T-helper 1 cell (primary cell): ENCODE measurements around the gene DPYSL3.
A peak's percentile ranks its signal among the peaks of the same experiment; 100 is the strongest.

Experiments used
- DNase-seq, 5 donors: peaks; one replicate each; pipeline ENCODE4 v3.0.0-alpha.2; 2012 to 2020

DPYSL3 gene

DNA sequence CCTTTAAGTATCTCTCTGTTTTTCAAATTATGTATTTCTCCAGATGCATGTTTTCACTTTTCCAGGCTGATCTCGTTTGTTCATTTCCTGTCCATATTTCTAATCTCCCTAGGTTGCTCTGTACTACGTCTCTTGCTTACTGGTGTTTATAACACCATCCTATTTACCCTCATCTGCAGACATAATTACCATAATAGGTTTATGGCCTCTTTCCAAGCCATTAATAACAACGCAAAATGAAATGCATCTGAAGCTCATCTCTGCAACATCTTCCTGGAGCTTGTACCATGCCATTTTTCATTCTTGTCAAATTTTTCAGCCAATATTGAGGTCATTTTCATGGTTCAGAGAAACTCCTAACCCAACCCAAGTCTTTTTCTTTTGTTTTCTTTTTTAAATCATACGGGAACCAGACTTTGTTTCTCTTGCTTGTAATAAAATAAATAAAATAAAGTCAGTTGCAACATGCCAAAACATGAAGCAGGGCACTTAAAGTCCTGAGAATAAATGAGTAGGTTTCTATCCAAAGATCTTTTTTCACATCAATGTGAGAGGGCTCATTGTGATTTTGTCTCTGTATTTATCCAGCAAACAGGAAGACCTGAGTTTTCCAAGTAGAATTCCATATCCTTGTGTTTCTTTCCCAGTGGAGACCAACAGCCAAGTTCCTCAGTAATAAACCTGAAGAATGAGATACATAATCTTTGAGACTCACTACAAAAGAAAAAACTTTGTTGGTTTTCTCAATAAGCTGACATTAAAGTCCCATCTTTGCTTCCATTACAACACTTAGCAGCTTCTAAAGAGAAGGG is 37.0 kb downstream of the DPYSL3 start:
- DNase-seq, result no peak

DNA sequence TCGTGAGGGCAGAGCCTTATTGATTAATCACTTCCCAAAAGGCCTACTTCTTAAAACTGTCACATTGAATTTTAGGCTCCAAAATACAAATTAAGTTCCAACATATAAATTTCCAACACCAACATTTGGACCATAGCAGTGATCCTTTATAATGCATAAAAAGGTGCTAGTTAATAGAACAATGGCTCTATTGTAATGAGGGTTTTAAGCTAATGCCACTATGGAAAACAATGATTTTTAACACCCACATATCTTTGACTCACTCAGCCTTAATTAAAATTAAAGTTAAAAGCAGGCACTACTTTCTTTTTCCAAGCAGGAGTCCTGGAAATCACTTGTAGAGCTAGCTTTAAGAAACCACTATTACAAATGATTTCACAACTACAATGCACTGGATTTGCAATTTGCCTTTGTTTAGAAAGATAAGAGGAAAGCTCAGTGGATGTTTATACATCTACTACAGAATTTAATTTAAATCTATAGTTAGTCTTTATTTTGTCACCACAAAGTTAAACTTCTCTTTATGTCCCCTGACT is 41.8 kb downstream of the DPYSL3 start:
- DNase-seq, result no peak

DNA sequence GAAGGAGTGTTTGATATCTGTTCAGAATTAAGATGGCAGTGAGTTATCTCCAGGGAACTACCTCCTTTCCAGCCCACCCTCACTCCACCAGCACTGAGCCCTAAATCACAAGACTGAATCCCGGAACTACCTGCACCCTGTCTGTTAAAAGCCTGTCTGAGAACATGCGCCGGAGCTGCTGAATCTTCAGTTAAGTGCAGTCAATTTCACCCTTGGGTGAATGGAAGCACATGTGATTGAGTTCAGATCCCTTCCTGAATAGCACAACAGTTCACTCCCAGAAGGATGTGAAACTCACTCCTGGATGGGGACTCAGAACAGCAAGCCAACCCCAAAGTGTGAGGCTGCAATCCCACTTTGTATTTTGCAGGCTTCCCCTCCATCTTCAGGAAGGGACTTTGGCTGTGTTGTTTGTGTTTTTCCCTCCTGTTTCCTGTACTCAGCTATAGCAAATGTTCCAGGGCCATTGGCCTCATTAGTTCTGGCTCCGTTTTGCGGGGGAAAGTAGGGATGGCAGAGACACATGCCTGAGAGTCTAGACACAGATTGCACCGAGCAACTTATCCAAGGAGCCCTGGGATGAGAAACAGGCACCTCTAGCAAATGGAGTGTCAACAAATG is 43.4 kb downstream of the DPYSL3 start:
- DNase-seq, result no peak

- no peak for DNase-seq
Observed at GRCh38 chr5:147465747-147466146, 44.1 kb downstream of the DPYSL3 start.

GRCh38 chr5:147464211-147464610 is 45.7 kb downstream of the DPYSL3 start:
- DNase-seq, result no peak

DNA sequence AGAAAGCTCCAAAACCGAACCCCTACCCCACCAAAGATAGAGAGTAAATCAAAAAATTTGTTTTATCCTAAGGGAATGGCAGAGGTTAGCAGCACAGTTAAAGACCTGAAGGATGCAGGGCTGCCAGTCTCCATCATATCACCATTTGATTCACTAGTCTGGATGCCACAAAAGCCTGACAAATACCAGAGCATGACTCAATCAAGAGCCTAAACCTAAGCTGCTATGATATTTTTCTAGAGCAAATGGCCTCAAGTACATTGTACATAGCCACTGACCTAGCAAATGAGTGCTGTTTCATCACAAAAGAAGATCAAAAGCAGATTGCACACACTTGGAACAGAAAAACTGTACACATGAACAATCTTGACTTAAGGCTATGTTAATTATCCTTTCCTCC is 48.0 kb downstream of the DPYSL3 start:
- DNase-seq, result no peak

DNA sequence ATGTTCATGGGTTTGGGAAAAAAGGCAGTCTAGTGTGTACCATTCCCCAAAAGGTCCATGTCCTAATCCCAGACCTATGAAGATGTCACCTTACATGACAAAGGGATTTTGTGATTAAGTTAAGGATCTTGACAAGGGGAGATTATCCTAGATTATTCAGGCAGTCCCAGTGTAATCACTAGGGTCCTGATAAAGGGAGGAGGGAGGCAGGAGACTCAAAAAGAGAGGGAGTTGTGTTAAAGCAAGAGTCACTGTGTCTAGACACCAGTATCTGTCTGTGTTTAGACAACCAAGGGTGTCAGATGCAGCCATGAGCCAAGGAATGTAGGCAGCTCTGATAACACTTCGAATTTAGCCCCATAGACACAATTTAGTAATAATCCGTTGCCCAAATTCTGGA is 49.5 kb downstream of the DPYSL3 start:
- no peak for DNase-seq

DNA sequence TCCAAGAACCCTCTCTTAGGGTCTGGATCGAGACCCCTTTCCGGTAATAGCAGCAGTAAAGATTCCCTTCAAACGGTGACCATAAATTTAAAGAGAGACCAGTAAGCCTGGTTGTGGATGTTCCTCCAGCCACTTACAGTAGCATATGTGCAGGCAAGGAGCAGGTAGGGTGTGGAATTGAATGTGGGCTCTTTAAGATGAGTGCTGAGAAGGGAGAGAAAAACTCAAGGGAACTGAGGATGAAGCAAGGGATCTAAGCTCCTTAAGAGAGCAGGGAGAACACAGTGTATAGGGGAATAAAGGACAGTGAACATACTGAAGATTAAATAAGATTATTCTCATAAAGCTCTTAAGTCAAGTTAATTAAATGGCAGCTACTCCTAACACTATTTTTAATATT is 51.3 kb downstream of the DPYSL3 start:
- no peak for DNase-seq

DNA sequence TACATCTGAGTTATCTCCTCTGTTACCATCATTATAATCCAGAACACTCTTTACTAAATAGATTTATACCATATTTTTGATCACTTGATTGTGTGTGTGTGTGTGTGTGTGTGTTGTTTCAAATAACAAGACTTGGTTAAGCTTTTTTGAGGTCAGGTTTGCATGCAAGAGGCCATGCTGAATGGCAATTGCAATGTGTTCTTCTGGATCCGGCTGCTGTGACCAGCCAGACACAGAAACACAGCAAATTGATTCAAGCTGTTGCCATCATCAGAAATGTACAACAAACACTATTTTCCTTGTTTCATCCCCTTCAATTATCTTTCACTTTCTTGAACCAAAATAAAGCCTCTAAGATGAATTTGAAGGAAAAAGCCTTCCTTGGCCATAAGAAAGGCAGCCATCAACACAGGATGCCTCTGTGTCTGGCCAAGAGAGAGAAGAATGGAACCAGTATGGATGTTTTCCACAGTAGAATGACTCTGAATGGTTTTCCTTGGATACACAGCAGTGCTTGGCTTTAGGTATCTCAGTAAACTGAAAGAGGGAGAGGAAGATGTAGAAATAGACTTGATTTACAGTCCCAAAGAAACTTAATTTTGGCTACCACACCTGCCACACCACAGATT is 53.9 kb downstream of the DPYSL3 start:
- no peak for DNase-seq

DNA sequence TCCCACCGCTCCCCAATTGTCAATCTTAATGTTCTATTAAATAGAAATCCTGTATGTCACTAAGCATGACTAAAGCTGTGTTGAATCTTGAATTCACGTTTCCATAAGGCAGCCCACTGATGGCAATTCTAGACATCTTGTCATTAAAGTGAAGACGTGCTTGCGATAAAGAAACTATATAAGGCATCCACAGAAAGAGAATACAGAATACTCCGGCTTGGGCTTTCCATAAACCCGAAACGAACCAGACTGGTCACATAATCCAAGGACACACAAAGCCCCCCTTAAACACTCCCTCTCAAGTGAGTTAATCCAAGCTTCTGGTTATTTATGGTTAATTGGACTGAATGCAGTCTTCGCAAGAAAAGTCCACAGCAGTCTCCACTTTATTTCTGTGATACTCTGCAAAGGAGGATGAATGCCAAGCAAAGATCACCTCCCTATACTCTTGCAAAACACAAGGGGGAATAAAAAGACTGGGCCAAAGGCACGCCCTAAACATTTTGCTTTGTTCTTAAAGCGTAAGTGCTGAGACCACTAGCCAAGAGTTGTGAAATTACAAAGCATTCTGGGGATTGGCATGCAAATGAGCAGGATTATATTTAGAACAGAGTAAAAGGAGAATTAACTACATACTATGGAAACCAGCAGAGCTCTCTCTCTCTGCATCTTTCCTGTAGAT is 54.7 kb downstream of the DPYSL3 start:
- no peak for DNase-seq

- DNase-seq, result peak; percentile 20 to 43 (median 43)
Observed at GRCh38 chr5:147453875-147454814, 55.7 kb downstream of the DPYSL3 start.

- no peak for DNase-seq
Observed at GRCh38 chr5:147452165-147452811, 57.6 kb downstream of the DPYSL3 start.

DNA sequence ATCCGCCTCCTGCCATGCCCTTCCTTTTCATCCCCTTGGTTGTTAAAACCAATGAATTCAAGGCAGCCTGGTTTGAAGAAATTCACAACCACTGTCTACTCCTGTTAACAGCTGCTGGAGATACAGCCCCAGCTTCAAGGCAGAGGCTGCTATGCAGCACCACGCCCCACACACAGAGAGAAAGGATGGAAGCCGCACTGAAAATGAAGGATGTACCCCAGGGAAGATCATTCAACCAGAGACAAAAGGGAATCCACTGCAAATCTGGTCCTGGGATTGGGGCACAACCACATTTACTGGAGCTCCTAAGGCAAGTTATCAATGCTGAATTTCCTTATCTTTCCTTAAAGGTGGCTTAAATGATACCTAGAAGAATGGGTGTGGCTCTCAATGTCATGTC is 58.7 kb downstream of the DPYSL3 start:
- no peak for DNase-seq

DNA sequence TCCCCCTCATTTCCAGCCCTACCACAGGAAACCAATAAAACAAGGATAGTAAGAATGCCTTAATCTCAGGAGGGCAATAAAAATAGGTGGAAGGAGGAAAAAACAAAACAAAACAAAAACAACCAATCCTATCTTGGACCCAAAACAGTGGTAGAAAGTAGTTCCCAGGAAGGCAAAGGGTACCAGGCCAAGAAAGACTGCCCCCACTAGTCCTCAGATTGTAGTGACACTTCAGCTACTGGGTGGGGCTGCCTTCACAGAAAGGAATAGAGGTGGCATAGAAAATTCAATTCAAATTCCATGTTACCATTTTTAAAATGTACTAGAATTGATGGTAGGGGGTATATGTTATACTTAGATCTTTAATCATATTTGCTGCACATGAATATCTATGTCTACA is 59.3 kb downstream of the DPYSL3 start:
- DNase-seq, result no peak

DNA sequence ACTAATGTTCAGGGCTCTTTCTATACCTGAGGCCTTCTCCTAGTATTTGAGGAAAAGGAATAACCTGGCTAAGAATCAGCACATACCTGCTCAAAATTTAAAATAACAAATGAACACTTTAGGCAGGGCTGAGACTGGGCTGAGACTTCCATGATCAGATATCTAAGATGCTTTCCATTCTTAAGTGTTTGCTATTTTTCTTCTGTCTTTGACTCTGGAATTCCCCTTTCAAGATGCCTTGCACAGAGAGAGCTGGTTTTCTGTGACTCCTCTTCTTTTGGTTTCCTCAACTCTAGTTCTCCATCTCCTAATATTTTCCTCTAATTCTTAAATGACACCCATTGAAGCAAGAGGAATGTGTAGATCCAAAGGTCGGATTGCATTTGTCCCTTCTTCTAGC is 61.1 kb downstream of the DPYSL3 start:
- no peak for DNase-seq

- no peak for DNase-seq
Observed at GRCh38 chr5:147446523-147446922, 63.3 kb downstream of the DPYSL3 start.

- no peak for DNase-seq
Observed at GRCh38 chr5:147445917-147446316, 64.0 kb downstream of the DPYSL3 start.

- no peak for DNase-seq
Observed at GRCh38 chr5:147445090-147445489, 64.8 kb downstream of the DPYSL3 start.

DNA sequence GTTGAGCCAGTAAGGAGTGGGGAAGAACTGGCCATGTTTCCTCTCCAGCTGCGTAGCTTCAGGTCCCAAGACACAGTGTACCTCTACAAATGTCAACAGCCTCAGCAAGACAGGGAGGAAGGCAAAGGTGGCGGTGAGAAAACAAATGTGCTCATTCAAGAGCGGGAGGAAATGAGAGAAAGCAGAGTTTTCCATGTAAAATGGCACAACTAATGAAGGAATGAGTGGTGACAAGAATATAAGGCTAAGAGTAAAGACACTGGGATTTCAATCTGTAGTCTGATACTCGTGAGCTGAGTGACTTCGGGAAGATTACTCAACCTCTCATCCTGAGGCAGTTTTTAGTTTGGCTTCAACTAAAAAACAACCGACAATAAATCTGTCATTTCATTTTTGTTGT is 67.6 kb downstream of the DPYSL3 start:
- no peak for DNase-seq

- no peak for DNase-seq
Observed at GRCh38 chr5:147441191-147441695, 68.6 kb downstream of the DPYSL3 start.

GRCh38 chr5:147439254-147439653 is 70.6 kb downstream of the DPYSL3 start:
- DNase-seq, result no peak
